Mucosa of descending colon (tissue), 3 donors: ENCODE measurements around the gene ASRGL1. TPM values are rescaled to one million over a fixed set of nuclear protein-coding genes. Genes with fewer than 3 reads are reported as not detected.

Source experiments
- ATAC-seq: fragments of 200-7000 bp; cut with Tn5 transposase; one replicate; pipeline ENCODE4 v1.9.1; 2020; ENCODE audit warnings: mild to moderate bottlenecking, moderate library complexity
- DNase-seq, 3 donors: peaks; one replicate each; pipeline ENCODE4 v3.0.0-alpha.2; 2020
- H3K36me3 ChIP-seq: fragments of 200-600 bp; one replicate; pipeline ENCODE4 v1.8.0; 2021; ENCODE audit warnings: low read depth, mild to moderate bottlenecking
- H3K4me1 ChIP-seq: fragments of 200-600 bp; one replicate; pipeline ENCODE4 v1.8.0; 2021; ENCODE audit warnings: low read depth, mild to moderate bottlenecking
- H3K4me3 ChIP-seq: fragments of 200-600 bp; one replicate; pipeline ENCODE4 v1.8.0; 2021; ENCODE audit warnings: mild to moderate bottlenecking
- H3K9me3 ChIP-seq: fragments of 200-600 bp; one replicate; pipeline ENCODE4 v1.8.0; 2021; ENCODE audit warnings: mild to moderate bottlenecking
- CTCF ChIP-seq: fragments of 200-600 bp; IDR thresholded peaks from one replicate; pipeline ENCODE4 v1.8.0; 2022; ENCODE audit warnings: antibody characterized with exemption, mild to moderate bottlenecking
- intact Hi-C, 2 donors: fragments of 100-400 bp; cut with DNase I in 1 of 2; cut with micrococcal nuclease in 1 of 2; formaldehyde crosslinking; loops; one replicate each; pipeline versions ENCODE4 v1.11.0 to v1.11.1; 2022; cut with DNase I, micrococcal nuclease
- total RNA-seq, 3 donors: library from RNA; stranded (reverse); fragmentation: NEBNext Ultra II Directional in 2 of 3; extraction: Animal tissue kit (Norgen Biotek cat#: 25700) in 2 of 3; gene quantifications; one replicate each; pipeline versions ENCODE4 v1.2.1 to v1.2.4, GENCODE V29; 2021 to 2023
- donor health status: DM: no; HTN: no; CAD: no; lungs with moderate emphysema.
- donor health status: DM: no; HTN: no; CAD: no.
- donor health status: DM: no; HTN: yes; CAD: no.

ASRGL1 gene
- total RNA-seq, 3 donors from 2014 or later: 12.2 to 66.7 (median 13.9) TPM

- no peak for ATAC-seq
- no peaks in the 10 kb centered on the region for H3K36me3 ChIP-seq
- peak in 1 of 3 donors; percentile 14 for DNase-seq
- no peak for TF ChIP-seq CTCF
- no peaks in the 10 kb centered on the region for H3K9me3 ChIP-seq
- intact Hi-C loops: no loop called here
- no peak within 1 kb of the TSS for H3K4me3 ChIP-seq
- no peaks in the 10 kb centered on the region for H3K4me1 ChIP-seq
Measured at GRCh38 chr11:62418733-62419132, 81.5 kb downstream of the ASRGL1 start, which contains the start of gene SCGB1A1. Gene SCGB1A1 (plus strand): TSS chr11:62419033. CDS start chr11:62419096, 63 bp downstream.

DNA sequence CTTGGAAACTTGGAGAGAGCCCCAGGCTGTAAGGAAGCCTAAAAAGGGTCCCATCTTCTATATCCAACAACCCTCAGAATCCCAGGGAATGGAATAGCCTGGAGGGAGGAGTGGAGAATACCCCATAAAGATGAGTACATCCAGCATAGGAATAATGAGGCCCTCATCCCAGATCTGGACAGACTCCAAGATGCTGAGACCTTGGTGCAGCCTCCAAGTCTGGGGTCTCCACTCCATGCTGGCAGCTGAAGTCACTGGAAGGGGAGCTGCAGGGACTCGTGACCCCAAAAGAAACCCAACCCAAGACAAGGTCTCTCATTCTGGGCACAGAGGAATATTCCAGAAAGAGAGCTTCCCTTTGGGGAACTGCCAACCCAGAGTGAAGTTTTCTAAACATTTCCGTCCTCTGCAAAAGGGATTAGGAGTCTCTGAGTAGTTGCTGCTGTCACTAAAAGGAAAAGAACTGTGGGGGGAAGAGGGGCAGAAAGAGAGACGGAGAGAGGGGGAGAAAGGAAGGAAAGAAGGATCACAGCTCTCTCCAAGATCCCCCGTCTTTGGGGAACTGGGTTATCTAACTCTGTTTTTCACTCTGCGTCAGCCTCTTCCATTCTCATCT is 82.2 kb downstream of the ASRGL1 start:
- DNase-seq (no peak), ATAC-seq (peak; percentile 23)
- Histone ChIP-seq H3K4me3 (no peak overlapping the region), H3K4me1 (no peaks in the 10 kb centered on the region), H3K9me3 (no peaks in the 10 kb centered on the region), H3K36me3 (no peaks in the 10 kb centered on the region)
- intact Hi-C loops: no loop called here
- no peak for TF ChIP-seq CTCF

GRCh38 chr11:62419943-62420342 is 82.7 kb downstream of the ASRGL1 start:
- intact Hi-C loops: loop anchor here (5.0 kb wide), 2 partner anchors 122 to 137 kb away; no protein-coding TSS in a partner anchor
- H3K4me1 ChIP-seq: peaks cover 3% of the 10 kb centered on the region
- H3K9me3 ChIP-seq: no peaks in the 10 kb centered on the region
- no peak overlapping the region for H3K4me3 ChIP-seq
- H3K36me3 ChIP-seq: no peaks in the 10 kb centered on the region
- DNase-seq (no peak), ATAC-seq (no peak)
- no peak for TF ChIP-seq CTCF

DNA sequence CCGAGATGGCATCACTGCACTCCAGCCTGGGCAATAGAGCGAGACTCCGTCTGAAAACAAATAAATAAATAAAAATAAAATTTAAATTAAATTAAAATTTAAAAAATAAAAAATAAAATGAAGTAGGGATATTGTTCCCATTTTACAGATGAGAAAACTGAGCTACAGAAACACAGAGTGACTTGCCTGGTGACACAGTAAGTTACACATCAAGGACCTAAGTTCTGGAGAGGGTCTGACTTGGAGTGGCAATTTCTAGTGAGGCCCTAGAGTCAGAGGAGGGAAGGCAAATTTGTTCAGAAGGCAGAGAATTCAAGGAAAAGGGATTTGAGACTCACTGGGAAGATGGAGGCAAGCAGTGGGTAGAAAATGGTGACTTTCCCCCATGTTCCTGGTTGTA is 83.6 kb downstream of the ASRGL1 start:
- DNase-seq (no peak), ATAC-seq (no peak)
- H3K4me3 ChIP-seq: no peak overlapping the region
- intact Hi-C loops: loop anchor here (5.0 kb wide), 2 partner anchors 121 to 136 kb away; no protein-coding TSS in a partner anchor
- no peaks in the 10 kb centered on the region for H3K36me3 ChIP-seq
- no peaks in the 10 kb centered on the region for H3K9me3 ChIP-seq
- no peak for TF ChIP-seq CTCF
- H3K4me1 ChIP-seq: peaks cover 3% of the 10 kb centered on the region

GRCh38 chr11:62421996-62422395 is 84.7 kb downstream of the ASRGL1 start:
- Histone ChIP-seq H3K36me3 (no peaks in the 10 kb centered on the region), H3K9me3 (no peaks in the 10 kb centered on the region), H3K4me1 (peaks cover 10% of the 10 kb centered on the region), H3K4me3 (no peak overlapping the region)
- intact Hi-C loops: loop anchor here (5.0 kb wide), 2 partner anchors 120 to 135 kb away; no protein-coding TSS in a partner anchor
- TF ChIP-seq CTCF: no peak
- ATAC-seq (no peak), DNase-seq (no peak)
